Measurements from ENCODE around the gene DEF6. TPM values are rescaled to one million over a fixed set of nuclear protein-coding genes. Genes with fewer than 3 reads are reported as not detected.
A peak's percentile ranks its signal among the peaks of the same experiment; 100 is the strongest.

Gene DEF6
- total and polyA plus RNA-seq, 2 of the 13 experiments (the other 11 are each of a cell fraction or from before 2014, with no cell fraction given), result 5.2 to 10.0 TPM

DNA sequence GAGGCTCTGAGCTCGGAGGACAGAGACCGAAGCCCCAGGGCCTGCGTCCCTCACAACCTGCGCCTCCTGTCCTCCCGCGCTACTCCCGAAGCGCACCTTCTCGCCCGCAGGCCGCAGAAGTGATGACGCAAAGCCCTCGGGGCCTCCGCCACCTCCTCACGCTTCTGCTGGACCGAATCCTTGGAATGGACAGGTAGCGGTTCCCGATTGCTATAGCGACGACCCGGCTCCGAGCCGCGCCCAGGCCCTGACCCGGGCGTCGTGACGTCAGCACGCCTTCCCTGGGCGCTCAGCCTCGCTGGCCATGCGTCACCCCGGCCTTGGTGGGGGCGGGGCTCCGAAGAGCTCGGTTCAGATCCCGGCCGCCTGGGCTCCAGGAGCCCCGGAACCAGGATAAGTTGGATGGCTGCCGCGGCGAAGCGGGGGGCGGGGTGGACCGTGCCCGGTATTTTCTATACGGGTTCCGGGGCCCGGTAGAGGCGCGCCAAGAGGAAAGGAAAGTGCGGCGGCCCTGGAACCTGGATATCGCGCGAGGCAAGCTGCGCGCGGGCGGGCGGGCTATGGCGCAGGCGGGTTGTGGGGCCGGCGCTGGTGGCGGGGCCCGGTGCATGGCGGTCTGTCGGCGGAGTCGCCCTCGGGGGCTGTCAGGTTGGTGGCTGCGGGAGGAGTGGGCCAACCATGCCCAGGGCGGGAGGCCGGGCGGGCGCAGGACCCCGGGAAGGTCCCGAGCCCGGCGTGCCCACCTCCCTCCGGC lies 38.2 kb upstream of the DEF6 start, which contains the start of gene ZNF76 (continued):
- TF ChIP-seq, protein P1, sequence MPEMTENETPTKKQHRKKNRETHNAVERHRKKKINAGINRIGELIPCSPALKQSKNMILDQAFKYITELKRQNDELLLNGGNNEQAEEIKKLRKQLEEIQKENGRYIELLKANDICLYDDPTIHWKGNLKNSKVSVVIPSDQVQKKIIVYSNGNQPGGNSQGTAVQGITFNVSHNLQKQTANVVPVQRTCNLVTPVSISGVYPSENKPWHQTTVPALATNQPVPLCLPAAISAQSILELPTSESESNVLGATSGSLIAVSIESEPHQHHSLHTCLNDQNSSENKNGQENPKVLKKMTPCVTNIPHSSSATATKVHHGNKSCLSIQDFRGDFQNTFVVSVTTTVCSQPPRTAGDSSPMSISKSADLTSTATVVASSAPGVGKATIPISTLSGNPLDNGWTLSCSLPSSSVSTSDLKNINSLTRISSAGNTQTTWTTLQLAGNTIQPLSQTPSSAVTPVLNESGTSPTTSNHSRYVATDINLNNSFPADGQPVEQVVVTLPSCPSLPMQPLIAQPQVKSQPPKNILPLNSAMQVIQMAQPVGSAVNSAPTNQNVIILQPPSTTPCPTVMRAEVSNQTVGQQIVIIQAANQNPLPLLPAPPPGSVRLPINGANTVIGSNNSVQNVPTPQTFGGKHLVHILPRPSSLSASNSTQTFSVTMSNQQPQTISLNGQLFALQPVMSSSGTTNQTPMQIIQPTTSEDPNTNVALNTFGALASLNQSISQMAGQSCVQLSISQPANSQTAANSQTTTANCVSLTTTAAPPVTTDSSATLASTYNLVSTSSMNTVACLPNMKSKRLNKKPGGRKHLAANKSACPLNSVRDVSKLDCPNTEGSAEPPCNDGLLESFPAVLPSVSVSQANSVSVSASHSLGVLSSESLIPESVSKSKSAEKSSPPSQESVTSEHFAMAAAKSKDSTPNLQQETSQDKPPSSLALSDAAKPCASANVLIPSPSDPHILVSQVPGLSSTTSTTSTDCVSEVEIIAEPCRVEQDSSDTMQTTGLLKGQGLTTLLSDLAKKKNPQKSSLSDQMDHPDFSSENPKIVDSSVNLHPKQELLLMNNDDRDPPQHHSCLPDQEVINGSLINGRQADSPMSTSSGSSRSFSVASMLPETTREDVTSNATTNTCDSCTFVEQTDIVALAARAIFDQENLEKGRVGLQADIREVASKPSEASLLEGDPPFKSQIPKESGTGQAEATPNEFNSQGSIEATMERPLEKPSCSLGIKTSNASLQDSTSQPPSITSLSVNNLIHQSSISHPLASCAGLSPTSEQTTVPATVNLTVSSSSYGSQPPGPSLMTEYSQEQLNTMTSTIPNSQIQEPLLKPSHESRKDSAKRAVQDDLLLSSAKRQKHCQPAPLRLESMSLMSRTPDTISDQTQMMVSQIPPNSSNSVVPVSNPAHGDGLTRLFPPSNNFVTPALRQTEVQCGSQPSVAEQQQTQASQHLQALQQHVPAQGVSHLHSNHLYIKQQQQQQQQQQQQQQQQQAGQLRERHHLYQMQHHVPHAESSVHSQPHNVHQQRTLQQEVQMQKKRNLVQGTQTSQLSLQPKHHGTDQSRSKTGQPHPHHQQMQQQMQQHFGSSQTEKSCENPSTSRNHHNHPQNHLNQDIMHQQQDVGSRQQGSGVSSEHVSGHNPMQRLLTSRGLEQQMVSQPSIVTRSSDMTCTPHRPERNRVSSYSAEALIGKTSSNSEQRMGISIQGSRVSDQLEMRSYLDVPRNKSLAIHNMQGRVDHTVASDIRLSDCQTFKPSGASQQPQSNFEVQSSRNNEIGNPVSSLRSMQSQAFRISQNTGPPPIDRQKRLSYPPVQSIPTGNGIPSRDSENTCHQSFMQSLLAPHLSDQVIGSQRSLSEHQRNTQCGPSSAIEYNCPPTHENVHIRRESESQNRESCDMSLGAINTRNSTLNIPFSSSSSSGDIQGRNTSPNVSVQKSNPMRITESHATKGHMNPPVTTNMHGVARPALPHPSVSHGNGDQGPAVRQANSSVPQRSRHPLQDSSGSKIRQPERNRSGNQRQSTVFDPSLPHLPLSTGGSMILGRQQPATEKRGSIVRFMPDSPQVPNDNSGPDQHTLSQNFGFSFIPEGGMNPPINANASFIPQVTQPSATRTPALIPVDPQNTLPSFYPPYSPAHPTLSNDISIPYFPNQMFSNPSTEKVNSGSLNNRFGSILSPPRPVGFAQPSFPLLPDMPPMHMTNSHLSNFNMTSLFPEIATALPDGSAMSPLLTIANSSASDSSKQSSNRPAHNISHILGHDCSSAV (CRISPR knock-in tag; IDR thresholded peaks at IDR 0.05; ENCODE audit: borderline replicate concordance), result 0 out of 2 replicates have a peak, but pooled peaks have one; percentile 24
- TF ChIP-seq NPAS2 (CRISPR knock-in tag; IDR thresholded peaks at IDR 0.05; ENCODE audit: borderline replicate concordance) (no peak), HOXA7 (CRISPR knock-in tag; IDR thresholded peaks at IDR 0.05) (no peak), ADNP (CRISPR knock-in tag; IDR thresholded peaks at IDR 0.05) (no peak; the same call in 1 of the 2 replicates), ZNF556 (CRISPR knock-in tag; IDR thresholded peaks at IDR 0.05; ENCODE audit: borderline replicate concordance) (peak; percentile 99; the same call in 1 of the 2 replicates), ZNF790 (CRISPR knock-in tag; IDR thresholded peaks at IDR 0.05; ENCODE audit: borderline replicate concordance) (peak; percentile 99), ZIK1 (CRISPR knock-in tag; IDR thresholded peaks at IDR 0.05; ENCODE audit: borderline replicate concordance, low read depth) (peak; percentile 42; the same call in 1 of the 2 replicates), SNRNP70 (IDR thresholded peaks at IDR 0.05; ENCODE audit: low read depth, low read length) (no peak), ZNF589 (CRISPR knock-in tag; conservative IDR thresholded peaks at IDR 0.05) (peak; percentile 98), CAMTA2 (CRISPR knock-in tag; IDR thresholded peaks at IDR 0.05; ENCODE audit: borderline replicate concordance) (peak; percentile 63), ZSCAN21 (CRISPR knock-in tag; IDR thresholded peaks at IDR 0.05; ENCODE audit: borderline replicate concordance) (peak; percentile 80), RELA (CRISPR knock-in tag; IDR thresholded peaks at IDR 0.05) (peak; percentile 75), U2AF1 (optimal IDR thresholded peaks at IDR 0.05; ENCODE audit: low read depth, low read length) (peak; percentile 88)

Measured in HepG2 (cell line).